ENCODE data around the gene CTTN.
A peak's percentile ranks its signal among the peaks of the same experiment; 100 is the strongest.

Gene CTTN

DNA sequence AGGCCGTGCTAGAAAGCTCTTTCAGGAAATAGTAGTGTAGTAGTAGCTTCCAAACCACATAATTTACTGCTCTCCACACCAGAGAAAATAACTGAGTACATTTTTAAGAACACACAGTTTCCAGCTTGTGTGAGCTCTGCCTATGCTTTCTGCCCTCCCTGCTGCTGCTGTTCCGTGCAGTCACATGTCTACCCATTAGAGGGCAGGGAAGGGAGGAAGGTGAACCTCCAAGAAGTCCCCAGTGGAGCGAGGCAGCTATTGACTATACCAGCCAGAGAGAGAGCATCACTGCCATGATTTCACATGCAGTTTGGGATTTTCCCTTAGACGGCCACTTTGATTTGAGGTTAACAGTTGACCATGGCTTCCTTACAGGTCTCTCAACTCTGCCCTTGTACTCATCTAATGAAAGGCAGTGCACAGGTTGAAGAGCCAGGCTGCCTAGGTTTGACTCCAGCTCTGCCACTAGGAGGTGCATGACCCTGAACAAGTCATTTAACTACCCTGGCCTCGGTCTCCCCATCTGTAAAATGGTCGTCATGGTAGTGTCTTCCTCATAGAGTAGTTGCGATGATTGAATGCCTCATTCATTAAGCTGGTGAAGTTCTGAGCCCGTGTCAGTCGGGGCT, 19.7 kb upstream of the CTTN start:
- Histone ChIP-seq H3K27me3 (replicated peaks; ENCODE audit: control insufficient read depth, insufficient read depth, low read length) (no peaks in the 10 kb centered on the region), H3K4me3 (replicated peaks; ENCODE audit: low read depth, low read length) (no peak overlapping the region), H3K36me3 (ENCODE audit: control insufficient read depth, insufficient read depth, low read length) (peaks cover 8% of the 10 kb centered on the region)
- TF ChIP-seq, protein P1, sequence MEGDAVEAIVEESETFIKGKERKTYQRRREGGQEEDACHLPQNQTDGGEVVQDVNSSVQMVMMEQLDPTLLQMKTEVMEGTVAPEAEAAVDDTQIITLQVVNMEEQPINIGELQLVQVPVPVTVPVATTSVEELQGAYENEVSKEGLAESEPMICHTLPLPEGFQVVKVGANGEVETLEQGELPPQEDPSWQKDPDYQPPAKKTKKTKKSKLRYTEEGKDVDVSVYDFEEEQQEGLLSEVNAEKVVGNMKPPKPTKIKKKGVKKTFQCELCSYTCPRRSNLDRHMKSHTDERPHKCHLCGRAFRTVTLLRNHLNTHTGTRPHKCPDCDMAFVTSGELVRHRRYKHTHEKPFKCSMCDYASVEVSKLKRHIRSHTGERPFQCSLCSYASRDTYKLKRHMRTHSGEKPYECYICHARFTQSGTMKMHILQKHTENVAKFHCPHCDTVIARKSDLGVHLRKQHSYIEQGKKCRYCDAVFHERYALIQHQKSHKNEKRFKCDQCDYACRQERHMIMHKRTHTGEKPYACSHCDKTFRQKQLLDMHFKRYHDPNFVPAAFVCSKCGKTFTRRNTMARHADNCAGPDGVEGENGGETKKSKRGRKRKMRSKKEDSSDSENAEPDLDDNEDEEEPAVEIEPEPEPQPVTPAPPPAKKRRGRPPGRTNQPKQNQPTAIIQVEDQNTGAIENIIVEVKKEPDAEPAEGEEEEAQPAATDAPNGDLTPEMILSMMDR (IDR thresholded peaks at IDR 0.05; ENCODE audit: insufficient read depth, low read length, poor library complexity, severe bottlenecking), result peak; percentile 30
- no peak for DNase-seq (ENCODE audit: extremely low read depth, insufficient read length)

DNA sequence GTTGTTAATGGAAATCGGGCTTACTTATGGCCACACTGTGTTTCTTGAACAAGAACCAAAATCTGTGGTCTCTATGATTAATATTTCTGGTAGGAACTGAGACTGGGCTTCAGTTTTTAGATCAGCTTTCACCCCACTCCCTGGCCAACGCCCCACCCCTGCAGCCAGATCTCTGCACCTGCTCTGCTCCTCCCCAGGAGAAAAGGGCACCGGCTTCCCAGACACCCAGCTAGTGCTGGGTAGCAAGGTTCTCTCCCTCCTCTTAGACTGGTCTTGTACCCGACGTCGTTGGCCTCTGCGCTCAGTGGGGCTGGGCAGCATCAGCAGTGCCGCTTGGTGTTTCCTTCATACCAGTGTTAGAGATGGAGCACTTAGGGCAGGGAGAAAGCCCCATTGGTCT, 17.0 kb upstream of the CTTN start:
- H3K27me3 ChIP-seq (replicated peaks; ENCODE audit: control insufficient read depth, insufficient read depth, low read length), result no peaks in the 10 kb centered on the region
- TF ChIP-seq, protein P1 (IDR thresholded peaks at IDR 0.05; ENCODE audit: insufficient read depth, low read length, poor library complexity, severe bottlenecking), result no peak
- H3K36me3 ChIP-seq (ENCODE audit: control insufficient read depth, insufficient read depth, low read length), result peaks cover 11% of the 10 kb centered on the region
- no peak overlapping the region for H3K4me3 ChIP-seq (replicated peaks; ENCODE audit: low read depth, low read length)
- DNase-seq (ENCODE audit: extremely low read depth, insufficient read length), result no peak

GRCh38 chr11:70381872-70382861, 16.2 kb upstream of the CTTN start:
- DNase-seq (ENCODE audit: extremely low read depth, insufficient read length), result no peak
- no peaks in the 10 kb centered on the region for H3K27me3 ChIP-seq (replicated peaks; ENCODE audit: control insufficient read depth, insufficient read depth, low read length)
- H3K4me3 ChIP-seq (replicated peaks; ENCODE audit: low read depth, low read length), result no peak overlapping the region
- TF ChIP-seq, protein P1 (IDR thresholded peaks at IDR 0.05; ENCODE audit: insufficient read depth, low read length, poor library complexity, severe bottlenecking), result no peak
- H3K36me3 ChIP-seq (ENCODE audit: control insufficient read depth, insufficient read depth, low read length), result peaks cover 11% of the 10 kb centered on the region

GRCh38 chr11:70383664-70384565, 14.4 kb upstream of the CTTN start:
- Histone ChIP-seq H3K36me3 (ENCODE audit: control insufficient read depth, insufficient read depth, low read length) (peaks cover 7% of the 10 kb centered on the region; the same call in 1 of the 2 replicates), H3K4me3 (replicated peaks; ENCODE audit: low read depth, low read length) (no peak overlapping the region), H3K27me3 (replicated peaks; ENCODE audit: control insufficient read depth, insufficient read depth, low read length) (no peaks in the 10 kb centered on the region)
- DNase-seq (ENCODE audit: extremely low read depth, insufficient read length), result no peak
- TF ChIP-seq, protein P1 (IDR thresholded peaks at IDR 0.05; ENCODE audit: insufficient read depth, low read length, poor library complexity, severe bottlenecking), result no peak

DNA sequence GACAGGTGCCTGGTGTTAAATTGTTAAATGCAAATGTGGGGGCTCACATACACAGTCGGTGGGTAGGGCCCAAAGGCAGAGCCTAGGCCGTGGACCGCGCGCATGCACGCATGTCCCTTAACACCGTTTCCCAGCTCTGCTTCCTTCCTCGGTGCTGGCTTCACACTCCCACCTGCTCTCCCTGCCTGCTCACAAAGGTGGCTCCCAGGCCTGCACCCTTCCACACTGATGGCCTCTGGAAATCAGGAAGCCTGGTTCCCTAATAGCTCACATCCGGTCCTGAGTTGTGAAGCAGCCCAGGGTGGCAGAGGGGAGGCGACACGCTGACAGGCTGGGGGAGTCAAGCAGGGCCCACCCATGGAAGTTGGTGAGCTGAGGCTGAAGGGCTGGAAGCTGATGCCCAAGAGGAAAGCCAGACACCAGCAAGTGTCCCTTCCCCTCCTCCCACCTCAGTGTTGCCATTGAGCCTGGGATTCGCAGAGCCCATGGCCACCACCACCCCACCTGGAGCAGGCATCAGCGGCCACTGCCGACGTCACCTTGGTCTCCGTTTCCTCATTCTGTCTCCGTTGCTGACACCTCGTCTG, 13.7 kb upstream of the CTTN start:
- Histone ChIP-seq H3K36me3 (ENCODE audit: control insufficient read depth, insufficient read depth, low read length) (peaks cover 7% of the 10 kb centered on the region; the same call in 1 of the 2 replicates), H3K27me3 (replicated peaks; ENCODE audit: control insufficient read depth, insufficient read depth, low read length) (no peaks in the 10 kb centered on the region), H3K4me3 (replicated peaks; ENCODE audit: low read depth, low read length) (no peak overlapping the region)
- TF ChIP-seq, protein P1 (IDR thresholded peaks at IDR 0.05; ENCODE audit: insufficient read depth, low read length, poor library complexity, severe bottlenecking), result no peak
- DNase-seq (ENCODE audit: extremely low read depth, insufficient read length), result no peak

All from GM06990 (cell line).